ENCODE data around the gene ICA1. TPM values are rescaled to one million over a fixed set of nuclear protein-coding genes. Genes with fewer than 3 reads are reported as not detected.
A peak's percentile ranks its signal among the peaks of the same experiment; 100 is the strongest.

ICA1 gene
- polyA plus RNA-seq, 3 donors, result 16.9 to 33.6 (median 30.4) TPM

GRCh38 chr7:8134089-8134733 lies 127.8 kb downstream of the ICA1 start:
- peak; percentile 34 for DNase-seq

- DNase-seq, result peak; percentile 24
Measured at GRCh38 chr7:8133188-8133848, 128.6 kb downstream of the ICA1 start.

- DNase-seq, result no peak
Measured at GRCh38 chr7:8131694-8132605, 130.0 kb downstream of the ICA1 start.

GRCh38 chr7:8130663-8131062 lies 131.3 kb downstream of the ICA1 start:
- no peak for DNase-seq

- no peak for DNase-seq
Measured at GRCh38 chr7:8129318-8129659, 132.7 kb downstream of the ICA1 start.

GRCh38 chr7:8128449-8129317 lies 133.3 kb downstream of the ICA1 start:
- DNase-seq, result no peak

GRCh38 chr7:8126601-8127167 lies 135.3 kb downstream of the ICA1 start:
- DNase-seq, result no peak

GRCh38 chr7:8125680-8126444 lies 136.1 kb downstream of the ICA1 start:
- no peak for DNase-seq

- no peak for DNase-seq
Measured at GRCh38 chr7:8121243-8121642, 140.7 kb downstream of the ICA1 start.

GRCh38 chr7:8120390-8121058 lies 141.4 kb downstream of the ICA1 start:
- no peak for DNase-seq

- DNase-seq, result no peak
Measured at GRCh38 chr7:8119262-8119661, 142.7 kb downstream of the ICA1 start.

GRCh38 chr7:8117195-8117594 lies 144.8 kb downstream of the ICA1 start:
- no peak for DNase-seq

GRCh38 chr7:8115547-8116402 lies 146.2 kb downstream of the ICA1 start:
- no peak for DNase-seq

GRCh38 chr7:8114175-8114574 lies 147.8 kb downstream of the ICA1 start:
- DNase-seq, result no peak

- DNase-seq, result no peak
Measured at GRCh38 chr7:8113184-8113583, 148.8 kb downstream of the ICA1 start.

- no peak for DNase-seq
Measured at GRCh38 chr7:8112685-8113084, 149.3 kb downstream of the ICA1 start.

GRCh38 chr7:8111282-8111960 lies 150.5 kb downstream of the ICA1 start:
- DNase-seq, result no peak

GRCh38 chr7:8109196-8110022 lies 152.6 kb downstream of the ICA1 start:
- no peak for DNase-seq

Data from renal pelvis (tissue), 4 donors.